PC-9 (cell line): Measurements from ENCODE around the gene GORASP2.

Experiments
- CTCF ChIP-seq: fragments of 200-600 bp; sonication (generic); conservative IDR thresholded peaks from 2 replicates; pipeline ENCODE4 v1.6.1; 2017; ENCODE audit warnings: mixed run types, antibody characterized with exemption, mild to moderate bottlenecking, moderate library complexity
- EZH2 ChIP-seq: fragments of 200-600 bp; sonication (generic); IDR thresholded peaks from 2 replicates; pipeline ENCODE4 v1.8.0; 2017; ENCODE audit warnings: antibody characterized with exemption, low read depth

DNA sequence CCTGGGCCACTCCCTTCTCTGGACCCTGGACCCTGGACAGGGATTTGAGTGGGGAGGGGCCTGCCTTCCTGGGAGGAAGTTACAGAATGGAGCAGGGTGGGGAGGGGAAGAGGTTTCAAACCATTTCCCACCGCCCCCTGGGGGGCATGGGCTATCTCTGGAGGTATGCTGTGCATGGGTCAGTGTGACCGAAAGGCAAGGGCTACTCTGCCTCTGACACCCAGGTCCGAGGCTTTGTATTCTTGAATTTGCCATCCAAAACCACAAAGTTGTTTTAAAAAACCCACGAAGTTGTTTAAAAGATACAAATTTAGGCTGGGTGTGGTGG, 46.9 kb downstream of the GORASP2 start:
- TF ChIP-seq CTCF (no peak), EZH2 (no peak)
